MM.1S (cell line): ENCODE measurements around the gene RHBDD1.

Experiments used
- DNase-seq: peaks from one replicate; pipeline ENCODE4 v3.0.0-alpha.2; 2015
- H2AFZ ChIP-seq: fragments of 300-600 bp; sonication (generic); 2 replicates; pipeline ENCODE4 v1.6.0; 2016; ENCODE audit warnings: antibody characterized with exemption, low read length
- H3F3A ChIP-seq: fragments of 300-600 bp; sonication (generic); 2 replicates; pipeline ENCODE4 v1.6.1; 2016; ENCODE audit warnings: mild to moderate bottlenecking, antibody characterized with exemption, low read length, moderate library complexity, mixed read lengths; ENCODE audit not compliant: insufficient read depth
- H3K27ac ChIP-seq: fragments of 300-600 bp; sonication (generic); 2 replicates; pipeline ENCODE4 v1.5.1; 2016; ENCODE audit warnings: mild to moderate bottlenecking, low read length
- H3K27me3 ChIP-seq: fragments of 300-600 bp; sonication (generic); replicated peaks from 2 replicates; pipeline ENCODE4 v1.6.0; 2016; ENCODE audit warnings: low read length; ENCODE audit not compliant: insufficient read depth
- H3K36me3 ChIP-seq: fragments of 300-600 bp; sonication (generic); replicated peaks from 2 replicates; pipeline ENCODE4 v1.6.1; 2016; ENCODE audit warnings: mild to moderate bottlenecking, low read length, mixed read lengths; ENCODE audit not compliant: insufficient read depth
- H3K4me1 ChIP-seq: fragments of 300-600 bp; sonication (generic); 2 replicates; pipeline ENCODE4 v1.6.1; 2016; ENCODE audit warnings: low read length, mixed read lengths
- H3K4me2 ChIP-seq: fragments of 300-600 bp; sonication (generic); 2 replicates; pipeline ENCODE4 v1.6.0; 2016; ENCODE audit warnings: low read depth, low read length
- H3K4me3 ChIP-seq: fragments of 300-600 bp; sonication (generic); 2 replicates; pipeline ENCODE4 v1.5.1; 2016; ENCODE audit warnings: low read length, mixed read lengths
- H3K79me2 ChIP-seq: fragments of 300-600 bp; sonication (generic); 2 replicates; pipeline ENCODE4 v1.6.1; 2016; ENCODE audit warnings: mixed run types, low read length, mixed read lengths
- H3K9ac ChIP-seq: fragments of 300-600 bp; sonication (generic); 2 replicates; pipeline ENCODE4 v1.6.1; 2016; ENCODE audit warnings: low read length, mixed read lengths
- H3K9me2 ChIP-seq: fragments of 300-600 bp; sonication (generic); replicated peaks from 2 replicates; pipeline ENCODE4 v1.6.1; 2016; ENCODE audit warnings: mild to moderate bottlenecking, low read length, mixed read lengths; ENCODE audit not compliant: insufficient read depth
- H3K9me3 ChIP-seq: fragments of 300-600 bp; sonication (generic); replicated peaks from 2 replicates; pipeline ENCODE4 v1.6.1; 2016; ENCODE audit warnings: mild to moderate bottlenecking, low read length, mixed read lengths; ENCODE audit not compliant: insufficient read depth
- H4K20me1 ChIP-seq: fragments of 300-600 bp; sonication (generic); 2 replicates; pipeline ENCODE4 v1.6.1; 2016; ENCODE audit warnings: mild to moderate bottlenecking, low read length, moderate library complexity, mixed read lengths; ENCODE audit not compliant: insufficient read depth
- EZH2 ChIP-seq: fragments of 300-600 bp; sonication (generic); optimal IDR thresholded peaks from 2 replicates; pipeline ENCODE3; 2017; ENCODE audit warnings: low read depth, mild to moderate bottlenecking, antibody characterized with exemption, low read length, mixed read lengths
- EZH2phosphoT487 ChIP-seq: fragments of 300-600 bp; sonication (generic); IDR thresholded peaks from 2 replicates; pipeline ENCODE4 v1.6.1; 2018; ENCODE audit warnings: antibody characterized with exemption, low read length
- TF ChIP-seq, protein P1 (sequence below): fragments of 300-600 bp; sonication (generic); IDR thresholded peaks from 2 replicates; pipeline ENCODE4 v1.5.1; 2016; ENCODE audit warnings: antibody characterized with exemption, low read length, mixed read lengths

Gene RHBDD1

DNA sequence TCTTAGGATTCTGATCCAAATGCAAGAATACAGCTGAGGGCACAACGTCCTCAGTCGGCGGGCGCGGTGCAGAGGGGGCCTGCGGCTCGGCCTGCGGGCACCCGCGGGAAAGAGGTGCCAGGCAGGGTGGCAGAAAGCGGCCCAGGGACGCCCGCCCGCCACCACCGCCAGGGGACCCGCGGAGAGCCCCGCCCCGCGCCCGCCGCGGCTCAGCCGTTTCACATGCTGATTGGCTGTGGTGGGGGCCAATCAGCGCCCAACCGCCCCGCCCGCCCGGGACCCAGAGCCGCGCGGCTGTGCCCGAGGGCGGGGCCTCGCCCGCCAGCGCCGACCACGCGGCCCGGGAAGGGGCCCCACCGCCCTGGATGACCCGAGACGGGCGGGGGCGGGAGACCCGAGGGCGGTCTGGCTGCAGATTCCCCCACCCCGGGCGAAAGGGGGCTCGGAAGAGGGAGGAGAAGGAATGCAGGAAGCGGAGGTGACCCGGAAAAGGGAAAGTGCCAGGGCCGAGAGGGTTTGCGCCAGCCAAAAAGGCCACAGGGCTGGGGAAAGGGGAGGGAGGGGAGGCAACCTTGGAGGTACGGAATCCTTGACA, 44.3 kb upstream of the RHBDD1 start:
- peaks cover 15% of the 10 kb centered on the region for H3K4me1 ChIP-seq
- H3K79me2 ChIP-seq: peaks cover 50% of the 10 kb centered on the region
- H3K4me2 ChIP-seq: peak overlapping the region; percentile 72
- peak overlapping the region; percentile 90 for H3K9ac ChIP-seq
- no peaks in the 10 kb centered on the region for H3K9me2 ChIP-seq
- no peaks in the 10 kb centered on the region for H3K36me3 ChIP-seq
- no peak for TF ChIP-seq EZH2phosphoT487
- TF ChIP-seq, protein P1, sequence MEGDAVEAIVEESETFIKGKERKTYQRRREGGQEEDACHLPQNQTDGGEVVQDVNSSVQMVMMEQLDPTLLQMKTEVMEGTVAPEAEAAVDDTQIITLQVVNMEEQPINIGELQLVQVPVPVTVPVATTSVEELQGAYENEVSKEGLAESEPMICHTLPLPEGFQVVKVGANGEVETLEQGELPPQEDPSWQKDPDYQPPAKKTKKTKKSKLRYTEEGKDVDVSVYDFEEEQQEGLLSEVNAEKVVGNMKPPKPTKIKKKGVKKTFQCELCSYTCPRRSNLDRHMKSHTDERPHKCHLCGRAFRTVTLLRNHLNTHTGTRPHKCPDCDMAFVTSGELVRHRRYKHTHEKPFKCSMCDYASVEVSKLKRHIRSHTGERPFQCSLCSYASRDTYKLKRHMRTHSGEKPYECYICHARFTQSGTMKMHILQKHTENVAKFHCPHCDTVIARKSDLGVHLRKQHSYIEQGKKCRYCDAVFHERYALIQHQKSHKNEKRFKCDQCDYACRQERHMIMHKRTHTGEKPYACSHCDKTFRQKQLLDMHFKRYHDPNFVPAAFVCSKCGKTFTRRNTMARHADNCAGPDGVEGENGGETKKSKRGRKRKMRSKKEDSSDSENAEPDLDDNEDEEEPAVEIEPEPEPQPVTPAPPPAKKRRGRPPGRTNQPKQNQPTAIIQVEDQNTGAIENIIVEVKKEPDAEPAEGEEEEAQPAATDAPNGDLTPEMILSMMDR: peak; percentile 29
- TF ChIP-seq EZH2: no peak
- no peaks in the 10 kb centered on the region for H3K27me3 ChIP-seq
- H4K20me1 ChIP-seq: no peaks in the 10 kb centered on the region
- peaks cover 30% of the 10 kb centered on the region for H3F3A ChIP-seq
- no peaks in the 10 kb centered on the region for H3K9me3 ChIP-seq
- peak overlapping the region; percentile 40 for H2AFZ ChIP-seq
- H3K4me3 ChIP-seq: peak overlapping the region; percentile 73
- peak; percentile 91 for DNase-seq
- peak overlapping the region; percentile 86 for H3K27ac ChIP-seq

DNA sequence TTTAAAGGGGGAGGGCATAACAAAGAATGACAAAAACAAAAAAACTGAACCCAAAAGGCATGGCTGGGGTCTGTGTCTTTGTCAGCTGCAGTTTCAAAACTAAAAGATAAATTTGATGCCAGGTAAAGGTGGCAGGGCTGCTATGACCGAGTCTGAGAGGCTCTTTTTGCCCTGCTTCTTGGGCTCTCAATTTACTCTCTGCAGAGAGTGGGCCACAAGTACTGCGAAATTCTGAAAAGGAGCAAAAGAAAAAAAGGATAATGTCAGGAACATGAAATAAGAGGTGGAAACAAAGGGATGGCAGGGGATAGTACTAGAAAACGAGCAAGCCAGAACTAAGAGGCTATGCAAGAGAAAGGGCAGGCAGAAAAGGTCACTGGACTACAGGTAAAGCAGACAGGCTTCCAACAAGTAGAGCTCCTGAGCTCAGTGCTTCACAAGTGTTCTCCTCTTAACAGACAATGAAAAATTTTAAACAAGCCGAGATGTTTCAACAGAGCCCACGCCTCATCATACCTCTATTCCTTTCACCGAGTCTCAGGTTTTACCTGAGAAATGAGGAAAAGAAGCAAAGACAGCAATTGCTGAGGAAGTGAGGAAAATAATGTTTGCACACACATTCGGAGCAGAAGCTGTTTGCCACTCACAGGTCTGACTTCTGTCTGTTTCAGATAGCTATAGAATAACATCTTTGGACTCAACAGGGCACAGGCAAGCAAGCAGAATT, 43.5 kb upstream of the RHBDD1 start:
- peak; percentile 51 for DNase-seq
- Histone ChIP-seq H4K20me1 (no peaks in the 10 kb centered on the region), H3F3A (peaks cover 30% of the 10 kb centered on the region), H3K4me2 (peak overlapping the region; percentile 72), H3K79me2 (peaks cover 57% of the 10 kb centered on the region), H3K27ac (peak overlapping the region; percentile 86), H3K27me3 (no peaks in the 10 kb centered on the region), H3K4me3 (peak overlapping the region; percentile 73), H3K9me2 (no peaks in the 10 kb centered on the region), H3K9ac (peak overlapping the region; percentile 90), H2AFZ (no peak overlapping the region), H3K36me3 (0 out of 2 replicates have a peak, but pooled peaks cover 3% of the 10 kb centered on the region), H3K4me1 (peaks cover 15% of the 10 kb centered on the region), H3K9me3 (no peaks in the 10 kb centered on the region)
- TF ChIP-seq, protein P1: no peak
- no peak for TF ChIP-seq EZH2phosphoT487
- TF ChIP-seq EZH2: no peak

DNA sequence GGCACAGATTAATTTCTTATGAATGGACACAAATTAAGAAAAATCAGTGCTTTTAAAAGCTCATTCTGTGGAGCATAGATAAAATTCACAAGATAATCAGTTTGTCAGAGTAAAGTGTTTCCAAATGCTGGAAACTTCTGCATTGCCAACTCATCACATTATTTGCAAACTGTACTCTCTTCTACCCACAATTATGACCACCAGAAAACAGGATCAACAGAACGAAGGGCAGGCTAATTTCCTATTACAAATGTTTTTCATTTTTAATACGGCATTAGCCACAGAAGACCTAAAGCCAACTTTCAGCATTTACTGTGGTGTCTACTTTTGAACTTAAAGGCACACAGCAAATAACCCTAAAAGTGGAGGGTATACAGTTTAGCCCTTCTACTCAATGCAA, 42.2 kb upstream of the RHBDD1 start:
- H3K27ac ChIP-seq: peak overlapping the region; percentile 86
- H3F3A ChIP-seq: peaks cover 30% of the 10 kb centered on the region
- no peaks in the 10 kb centered on the region for H3K27me3 ChIP-seq
- no peak for TF ChIP-seq EZH2phosphoT487
- no peak for TF ChIP-seq EZH2
- TF ChIP-seq, protein P1: no peak
- H3K4me1 ChIP-seq: peaks cover 15% of the 10 kb centered on the region
- H3K36me3 ChIP-seq: 0 out of 2 replicates have a peak, but pooled peaks cover 3% of the 10 kb centered on the region
- H3K79me2 ChIP-seq: peaks cover 70% of the 10 kb centered on the region
- no peaks in the 10 kb centered on the region for H4K20me1 ChIP-seq
- H3K9me3 ChIP-seq: no peaks in the 10 kb centered on the region
- peak overlapping the region; percentile 73 for H3K4me3 ChIP-seq
- no peak overlapping the region for H2AFZ ChIP-seq
- H3K9me2 ChIP-seq: no peaks in the 10 kb centered on the region
- no peak for DNase-seq
- peak overlapping the region; percentile 90 for H3K9ac ChIP-seq
- peak overlapping the region; percentile 72 for H3K4me2 ChIP-seq
